Left renal cortex interstitium (tissue), 4 donors: Measurements from ENCODE around the gene GPR161. TPM values are rescaled to one million over a fixed set of nuclear protein-coding genes. Genes with fewer than 3 reads are reported as not detected.

ENCODE experiments used
- DNase-seq, 4 donors: peaks; one replicate each; pipeline ENCODE4 v3.0.0-alpha.2; 2013; ENCODE audit warnings: low read depth in 4 of 4, low spot score in 2 of 4, missing footprints in 1 of 4
- polyA plus RNA-seq, 4 donors: library from polyadenylated mRNA; unstranded; fragments of 120-200 nt; gene quantifications; one replicate each; pipeline ENCODE4 v1.2.1, GENCODE V29; 2013; ENCODE audit not compliant: insufficient read length in 4 of 4

GPR161 gene
- polyA plus RNA-seq, 4 donors: 19.1 to 20.7 (median 20.4) TPM

- no peak for DNase-seq
Measured at GRCh38 chr1:168150283-168150682, 13.6 kb upstream of the GPR161 start.

- DNase-seq: no peak
Measured at GRCh38 chr1:168148916-168149315, 12.2 kb upstream of the GPR161 start.

GRCh38 chr1:168146626-168147025, 9.9 kb upstream of the GPR161 start:
- no peak for DNase-seq

GRCh38 chr1:168146160-168146539, 9.4 kb upstream of the GPR161 start:
- DNase-seq: no peak

- peak in 2 of 4 donors; percentile 70 to 80 for DNase-seq
Measured at GRCh38 chr1:168145184-168146159, 8.7 kb upstream of the GPR161 start.

- no peak for DNase-seq
Measured at GRCh38 chr1:168141871-168142385, 5.2 kb upstream of the GPR161 start.

- DNase-seq: no peak
Measured at GRCh38 chr1:168139070-168139469, 2.3 kb upstream of the GPR161 start.

- DNase-seq: no peak
Measured at GRCh38 chr1:168138134-168138533, 1.4 kb upstream of the GPR161 start.

- DNase-seq: no peak
Measured at GRCh38 chr1:168137515-168137821, 738 bp upstream of the GPR161 start.

GRCh38 chr1:168135921-168136708, 615 bp downstream of the GPR161 start:
- no peak for DNase-seq

GRCh38 chr1:168135116-168135920, 1.4 kb downstream of the GPR161 start:
- DNase-seq: no peak

GRCh38 chr1:168134642-168135041, 2.1 kb downstream of the GPR161 start:
- no peak for DNase-seq

GRCh38 chr1:168134132-168134531, 2.6 kb downstream of the GPR161 start:
- DNase-seq: no peak

GRCh38 chr1:168129933-168130332, 6.8 kb downstream of the GPR161 start:
- no peak for DNase-seq

GRCh38 chr1:168127503-168127902, 9.2 kb downstream of the GPR161 start:
- no peak for DNase-seq

GRCh38 chr1:168125051-168125450, 11.7 kb downstream of the GPR161 start:
- DNase-seq: no peak

- DNase-seq: no peak
Measured at GRCh38 chr1:168121401-168122011, 15.2 kb downstream of the GPR161 start.

GRCh38 chr1:168119750-168120149, 17.0 kb downstream of the GPR161 start:
- DNase-seq: no peak

GRCh38 chr1:168116327-168116799, 20.4 kb downstream of the GPR161 start:
- no peak for DNase-seq

GRCh38 chr1:168114845-168115244, 21.9 kb downstream of the GPR161 start:
- DNase-seq: no peak
